Vagina (tissue), 2 donors: Measurements from ENCODE around the gene RPL19.

Experiments
- POLR2A ChIP-seq, 2 donors: fragments of 450-650 bp; IDR thresholded peaks; one replicate each; pipeline ENCODE4 v1.6.1; 2017; ENCODE audit warnings: antibody characterized with exemption in 2 of 2, mild to moderate bottlenecking in 2 of 2, moderate library complexity in 2 of 2
- TF ChIP-seq, protein P1 (sequence below), 3 experiments: fragments of 450-650 bp in 2 of 3; fragments of 200-600 bp in 1 of 3; sonication (generic) in 1 of 3; IDR thresholded peaks; one replicate each; pipeline ENCODE4 v1.5.1; 2017 to 2019; ENCODE audit warnings: antibody characterized with exemption in 3 of 3, mild to moderate bottlenecking in 2 of 3, moderate library complexity in 2 of 3

DNA sequence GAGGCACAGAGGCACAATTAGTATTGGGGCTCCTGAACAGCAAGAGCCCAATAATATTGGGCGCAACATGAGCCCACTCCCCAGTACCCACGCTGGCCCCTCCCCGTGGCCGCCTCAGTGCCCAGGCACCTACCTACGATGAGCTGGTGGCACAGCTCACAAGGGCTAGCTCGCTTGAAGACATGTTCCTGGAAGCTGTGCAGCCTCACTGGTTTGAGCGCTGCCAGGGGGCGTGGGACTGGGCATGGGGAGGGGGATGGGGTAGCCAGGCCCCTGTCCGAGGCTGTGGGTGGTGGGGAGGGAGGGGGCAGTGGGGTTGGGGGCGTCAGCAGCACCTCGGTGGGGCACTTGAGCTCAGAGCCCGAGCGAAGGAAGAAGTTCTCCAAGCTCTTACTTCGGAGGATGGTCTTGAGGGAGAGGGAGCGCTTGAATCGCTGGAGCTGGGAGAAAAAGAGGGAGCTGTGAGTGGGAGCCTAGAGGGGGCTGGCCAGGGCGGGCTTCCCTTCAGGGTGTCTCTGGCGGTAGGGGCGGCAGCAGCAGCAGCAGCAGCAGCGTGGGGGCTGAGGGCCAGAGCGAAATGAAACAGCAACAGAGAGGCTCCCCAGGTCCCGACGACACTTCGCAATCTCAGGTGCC, 17.8 kb downstream of the RPL19 start:
- TF ChIP-seq, protein P1, sequence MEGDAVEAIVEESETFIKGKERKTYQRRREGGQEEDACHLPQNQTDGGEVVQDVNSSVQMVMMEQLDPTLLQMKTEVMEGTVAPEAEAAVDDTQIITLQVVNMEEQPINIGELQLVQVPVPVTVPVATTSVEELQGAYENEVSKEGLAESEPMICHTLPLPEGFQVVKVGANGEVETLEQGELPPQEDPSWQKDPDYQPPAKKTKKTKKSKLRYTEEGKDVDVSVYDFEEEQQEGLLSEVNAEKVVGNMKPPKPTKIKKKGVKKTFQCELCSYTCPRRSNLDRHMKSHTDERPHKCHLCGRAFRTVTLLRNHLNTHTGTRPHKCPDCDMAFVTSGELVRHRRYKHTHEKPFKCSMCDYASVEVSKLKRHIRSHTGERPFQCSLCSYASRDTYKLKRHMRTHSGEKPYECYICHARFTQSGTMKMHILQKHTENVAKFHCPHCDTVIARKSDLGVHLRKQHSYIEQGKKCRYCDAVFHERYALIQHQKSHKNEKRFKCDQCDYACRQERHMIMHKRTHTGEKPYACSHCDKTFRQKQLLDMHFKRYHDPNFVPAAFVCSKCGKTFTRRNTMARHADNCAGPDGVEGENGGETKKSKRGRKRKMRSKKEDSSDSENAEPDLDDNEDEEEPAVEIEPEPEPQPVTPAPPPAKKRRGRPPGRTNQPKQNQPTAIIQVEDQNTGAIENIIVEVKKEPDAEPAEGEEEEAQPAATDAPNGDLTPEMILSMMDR (IDR thresholded peaks at IDR 0.05) = no peak
- no peak for TF ChIP-seq POLR2A (IDR thresholded peaks at IDR 0.05)
